ENCODE measurements around the gene KCNJ5. TPM values are rescaled to one million over a fixed set of nuclear protein-coding genes. Genes with fewer than 3 reads are reported as not detected.

KCNJ5 gene
- total RNA-seq, 1 experiment from 2014 or later: 0.22 TPM

DNA sequence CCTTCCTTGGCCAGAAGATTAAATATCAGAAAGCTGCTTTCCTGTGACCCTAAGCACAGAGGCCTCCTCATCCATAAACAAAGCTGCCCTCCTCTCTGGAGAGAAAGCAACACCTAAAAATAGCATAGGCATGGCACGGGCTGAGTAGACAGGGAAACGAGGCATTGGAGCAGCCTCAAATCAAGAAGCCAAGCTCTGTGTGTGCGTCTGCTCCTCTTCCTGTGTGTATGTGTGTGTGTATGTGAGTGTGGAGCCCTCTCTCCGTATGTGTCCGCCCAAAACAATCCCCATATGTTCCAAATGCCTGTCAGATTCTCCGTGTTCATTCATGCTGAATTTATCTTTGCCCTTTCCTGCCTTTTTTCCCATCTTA, 24.0 kb downstream of the KCNJ5 start:
- Mint-ChIP-seq H3K9me3 (peaks cover 18% of the 10 kb centered on the region), H3K4me1 (no peaks in the 10 kb centered on the region), H3K27me3 (ENCODE audit: low read depth) (peaks cover 27% of the 10 kb centered on the region), H3K27ac (no peak overlapping the region), H3K4me3 (no peak overlapping the region), H3K36me3 (no peaks in the 10 kb centered on the region)
- CTCF ChIA-PET: interaction anchor here (0.7 kb wide), 1 partner anchor 9 kb away, joined by 7 read pairs; no protein-coding TSS in a partner anchor
- POLR2A ChIA-PET: no interaction called here
- TF ChIP-seq, protein P1, sequence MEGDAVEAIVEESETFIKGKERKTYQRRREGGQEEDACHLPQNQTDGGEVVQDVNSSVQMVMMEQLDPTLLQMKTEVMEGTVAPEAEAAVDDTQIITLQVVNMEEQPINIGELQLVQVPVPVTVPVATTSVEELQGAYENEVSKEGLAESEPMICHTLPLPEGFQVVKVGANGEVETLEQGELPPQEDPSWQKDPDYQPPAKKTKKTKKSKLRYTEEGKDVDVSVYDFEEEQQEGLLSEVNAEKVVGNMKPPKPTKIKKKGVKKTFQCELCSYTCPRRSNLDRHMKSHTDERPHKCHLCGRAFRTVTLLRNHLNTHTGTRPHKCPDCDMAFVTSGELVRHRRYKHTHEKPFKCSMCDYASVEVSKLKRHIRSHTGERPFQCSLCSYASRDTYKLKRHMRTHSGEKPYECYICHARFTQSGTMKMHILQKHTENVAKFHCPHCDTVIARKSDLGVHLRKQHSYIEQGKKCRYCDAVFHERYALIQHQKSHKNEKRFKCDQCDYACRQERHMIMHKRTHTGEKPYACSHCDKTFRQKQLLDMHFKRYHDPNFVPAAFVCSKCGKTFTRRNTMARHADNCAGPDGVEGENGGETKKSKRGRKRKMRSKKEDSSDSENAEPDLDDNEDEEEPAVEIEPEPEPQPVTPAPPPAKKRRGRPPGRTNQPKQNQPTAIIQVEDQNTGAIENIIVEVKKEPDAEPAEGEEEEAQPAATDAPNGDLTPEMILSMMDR (IDR thresholded peaks at IDR 0.05): no peak
- no peak for TF ChIP-seq SMAD4 (CRISPR knock-in tag; IDR thresholded peaks at IDR 0.05)
- no peak for TF ChIP-seq TEAD4 (CRISPR knock-in tag; IDR thresholded peaks at IDR 0.05)
- TF ChIP-seq NFYB (CRISPR knock-in tag; conservative IDR thresholded peaks at IDR 0.05; ENCODE audit: low read depth): no peak
- no peak for TF ChIP-seq FOXP1 (CRISPR knock-in tag; IDR thresholded peaks at IDR 0.05; ENCODE audit: borderline replicate concordance)
- TF ChIP-seq, protein P2, sequence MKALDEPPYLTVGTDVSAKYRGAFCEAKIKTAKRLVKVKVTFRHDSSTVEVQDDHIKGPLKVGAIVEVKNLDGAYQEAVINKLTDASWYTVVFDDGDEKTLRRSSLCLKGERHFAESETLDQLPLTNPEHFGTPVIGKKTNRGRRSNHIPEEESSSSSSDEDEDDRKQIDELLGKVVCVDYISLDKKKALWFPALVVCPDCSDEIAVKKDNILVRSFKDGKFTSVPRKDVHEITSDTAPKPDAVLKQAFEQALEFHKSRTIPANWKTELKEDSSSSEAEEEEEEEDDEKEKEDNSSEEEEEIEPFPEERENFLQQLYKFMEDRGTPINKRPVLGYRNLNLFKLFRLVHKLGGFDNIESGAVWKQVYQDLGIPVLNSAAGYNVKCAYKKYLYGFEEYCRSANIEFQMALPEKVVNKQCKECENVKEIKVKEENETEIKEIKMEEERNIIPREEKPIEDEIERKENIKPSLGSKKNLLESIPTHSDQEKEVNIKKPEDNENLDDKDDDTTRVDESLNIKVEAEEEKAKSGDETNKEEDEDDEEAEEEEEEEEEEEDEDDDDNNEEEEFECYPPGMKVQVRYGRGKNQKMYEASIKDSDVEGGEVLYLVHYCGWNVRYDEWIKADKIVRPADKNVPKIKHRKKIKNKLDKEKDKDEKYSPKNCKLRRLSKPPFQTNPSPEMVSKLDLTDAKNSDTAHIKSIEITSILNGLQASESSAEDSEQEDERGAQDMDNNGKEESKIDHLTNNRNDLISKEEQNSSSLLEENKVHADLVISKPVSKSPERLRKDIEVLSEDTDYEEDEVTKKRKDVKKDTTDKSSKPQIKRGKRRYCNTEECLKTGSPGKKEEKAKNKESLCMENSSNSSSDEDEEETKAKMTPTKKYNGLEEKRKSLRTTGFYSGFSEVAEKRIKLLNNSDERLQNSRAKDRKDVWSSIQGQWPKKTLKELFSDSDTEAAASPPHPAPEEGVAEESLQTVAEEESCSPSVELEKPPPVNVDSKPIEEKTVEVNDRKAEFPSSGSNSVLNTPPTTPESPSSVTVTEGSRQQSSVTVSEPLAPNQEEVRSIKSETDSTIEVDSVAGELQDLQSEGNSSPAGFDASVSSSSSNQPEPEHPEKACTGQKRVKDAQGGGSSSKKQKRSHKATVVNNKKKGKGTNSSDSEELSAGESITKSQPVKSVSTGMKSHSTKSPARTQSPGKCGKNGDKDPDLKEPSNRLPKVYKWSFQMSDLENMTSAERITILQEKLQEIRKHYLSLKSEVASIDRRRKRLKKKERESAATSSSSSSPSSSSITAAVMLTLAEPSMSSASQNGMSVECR (CRISPR knock-in tag; IDR thresholded peaks at IDR 0.05; ENCODE audit: borderline replicate concordance): no peak
- TF ChIP-seq GABPB1 (CRISPR knock-in tag; IDR thresholded peaks at IDR 0.05): no peak
- TF ChIP-seq, protein P3, sequence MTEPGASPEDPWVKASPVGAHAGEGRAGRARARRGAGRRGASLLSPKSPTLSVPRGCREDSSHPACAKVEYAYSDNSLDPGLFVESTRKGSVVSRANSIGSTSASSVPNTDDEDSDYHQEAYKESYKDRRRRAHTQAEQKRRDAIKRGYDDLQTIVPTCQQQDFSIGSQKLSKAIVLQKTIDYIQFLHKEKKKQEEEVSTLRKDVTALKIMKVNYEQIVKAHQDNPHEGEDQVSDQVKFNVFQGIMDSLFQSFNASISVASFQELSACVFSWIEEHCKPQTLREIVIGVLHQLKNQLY (CRISPR knock-in tag; IDR thresholded peaks at IDR 0.05): no peak
- ATAC-seq (no peak), DNase-seq (ENCODE audit: low spot score) (no peak)

DNA sequence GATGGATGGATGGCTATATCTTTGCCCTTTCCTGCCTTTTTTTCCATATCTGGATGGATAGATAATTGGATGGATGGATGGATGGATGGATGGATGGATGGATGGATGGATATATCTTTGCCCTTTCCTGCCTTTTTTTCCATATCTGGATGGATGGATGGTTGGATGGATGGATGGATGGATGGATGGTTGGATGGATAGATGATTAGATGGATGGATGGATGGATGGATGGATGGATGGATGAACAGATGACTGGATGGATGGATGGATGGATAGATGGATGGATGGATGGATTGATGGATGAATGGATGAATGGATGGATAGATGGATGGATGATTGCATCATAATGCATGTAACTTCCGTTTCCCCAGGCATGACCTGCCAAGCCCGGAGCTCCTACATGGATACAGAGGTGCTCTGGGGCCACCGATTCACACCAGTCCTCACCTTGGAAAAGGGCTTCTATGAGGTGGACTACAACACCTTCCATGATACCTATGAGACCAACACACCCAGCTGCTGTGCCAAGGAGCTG, 24.9 kb downstream of the KCNJ5 start:
- no peak for ATAC-seq
- Mint-ChIP-seq H3K27me3 (ENCODE audit: low read depth) (peaks cover 26% of the 10 kb centered on the region), H3K4me3 (no peak overlapping the region), H3K27ac (no peak overlapping the region), H3K9me3 (peaks cover 18% of the 10 kb centered on the region), H3K36me3 (no peaks in the 10 kb centered on the region), H3K4me1 (no peaks in the 10 kb centered on the region)
- ChIA-PET POLR2A (no interaction called here), CTCF (no interaction called here)
- no peak for DNase-seq (ENCODE audit: low spot score)
- TF ChIP-seq ZNF138 (CRISPR knock-in tag; conservative IDR thresholded peaks at IDR 0.05) (no peak), MYBL2 (CRISPR knock-in tag; IDR thresholded peaks at IDR 0.05) (no peak), HMGA2 (CRISPR knock-in tag; IDR thresholded peaks at IDR 0.05) (no peak), OVOL2 (CRISPR knock-in tag; IDR thresholded peaks at IDR 0.05; ENCODE audit: borderline replicate concordance) (no peak), MXD4 (CRISPR knock-in tag; IDR thresholded peaks at IDR 0.05; ENCODE audit: borderline replicate concordance) (no peak)
- TF ChIP-seq, protein P4, sequence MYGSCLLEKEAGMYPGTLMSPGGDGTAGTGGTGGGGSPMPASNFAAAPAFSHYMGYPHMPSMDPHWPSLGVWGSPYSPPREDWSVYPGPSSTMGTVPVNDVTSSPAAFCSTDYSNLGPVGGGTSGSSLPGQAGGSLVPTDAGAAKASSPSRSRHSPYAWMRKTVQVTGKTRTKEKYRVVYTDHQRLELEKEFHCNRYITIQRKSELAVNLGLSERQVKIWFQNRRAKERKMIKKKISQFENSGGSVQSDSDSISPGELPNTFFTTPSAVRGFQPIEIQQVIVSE (CRISPR knock-in tag; IDR thresholded peaks at IDR 0.05; ENCODE audit: borderline replicate concordance): no peak

DNA sequence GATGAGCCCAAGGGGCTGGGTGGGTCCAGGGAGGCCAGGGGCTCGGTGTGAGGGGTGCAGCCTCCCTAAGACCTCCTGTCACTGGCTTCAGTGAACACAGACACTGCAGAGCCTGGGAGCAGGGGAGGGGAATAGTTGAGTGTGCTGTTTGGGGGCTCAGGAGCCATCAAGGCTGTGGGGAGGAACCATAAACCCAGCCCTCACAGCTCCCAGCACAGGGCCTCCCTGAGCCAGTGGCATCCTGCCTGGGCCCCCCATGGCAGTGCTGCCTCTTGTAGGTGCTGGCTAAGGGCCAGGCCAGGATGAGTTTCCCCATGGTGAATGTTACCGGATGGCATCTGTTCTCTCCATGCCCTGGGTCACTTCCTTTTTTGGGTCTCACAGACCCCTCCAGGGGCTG, 25.5 kb downstream of the KCNJ5 start:
- Mint-ChIP-seq H3K36me3 (no peaks in the 10 kb centered on the region), H3K4me1 (no peaks in the 10 kb centered on the region), H3K4me3 (no peak overlapping the region), H3K9me3 (peaks cover 15% of the 10 kb centered on the region), H3K27me3 (ENCODE audit: low read depth) (peaks cover 23% of the 10 kb centered on the region), H3K27ac (no peak overlapping the region)
- ChIA-PET CTCF (interaction anchor here (1.3 kb wide), 1 partner anchor 11 kb away, joined by 5 read pairs; no protein-coding TSS in a partner anchor), POLR2A (no interaction called here)
- no peak for DNase-seq (ENCODE audit: low spot score)
- ATAC-seq: no peak
- TF ChIP-seq, protein P5, sequence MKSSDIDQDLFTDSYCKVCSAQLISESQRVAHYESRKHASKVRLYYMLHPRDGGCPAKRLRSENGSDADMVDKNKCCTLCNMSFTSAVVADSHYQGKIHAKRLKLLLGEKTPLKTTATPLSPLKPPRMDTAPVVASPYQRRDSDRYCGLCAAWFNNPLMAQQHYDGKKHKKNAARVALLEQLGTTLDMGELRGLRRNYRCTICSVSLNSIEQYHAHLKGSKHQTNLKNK (CRISPR knock-in tag; IDR thresholded peaks at IDR 0.05): no peak
- TF ChIP-seq TCF7 (CRISPR knock-in tag; IDR thresholded peaks at IDR 0.05; ENCODE audit: low read depth): no peak
- TF ChIP-seq NFATC4 (CRISPR knock-in tag; IDR thresholded peaks at IDR 0.05): no peak
- no peak for TF ChIP-seq SOX15 (CRISPR knock-in tag; IDR thresholded peaks at IDR 0.05)
- TF ChIP-seq, protein P2 (CRISPR knock-in tag; IDR thresholded peaks at IDR 0.05; ENCODE audit: borderline replicate concordance): no peak
- TF ChIP-seq, protein P6, sequence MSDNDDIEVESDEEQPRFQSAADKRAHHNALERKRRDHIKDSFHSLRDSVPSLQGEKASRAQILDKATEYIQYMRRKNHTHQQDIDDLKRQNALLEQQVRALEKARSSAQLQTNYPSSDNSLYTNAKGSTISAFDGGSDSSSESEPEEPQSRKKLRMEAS (CRISPR knock-in tag; IDR thresholded peaks at IDR 0.05): no peak

Measured in WTC11 (cell line).